Activated T-helper 1 cell treated with anti-CD3 and anti-CD28 coated beads, Interleukin-2, amount 50 U/mL, for 16 hours (primary cell): ENCODE results near the gene KLF2.
"Not testable (repeated sequence)": the region's sequence is repeated elsewhere in the genome, so short reads cannot be mapped to it uniquely, and the experiment has no call there.

Experiments
- DNase-seq, 2 donors: peaks; one replicate each; pipeline ENCODE4 v3.0.0-alpha.2; 2020; ENCODE audit warnings: low read depth in 1 of 2, low spot score in 1 of 2

Gene KLF2

DNA sequence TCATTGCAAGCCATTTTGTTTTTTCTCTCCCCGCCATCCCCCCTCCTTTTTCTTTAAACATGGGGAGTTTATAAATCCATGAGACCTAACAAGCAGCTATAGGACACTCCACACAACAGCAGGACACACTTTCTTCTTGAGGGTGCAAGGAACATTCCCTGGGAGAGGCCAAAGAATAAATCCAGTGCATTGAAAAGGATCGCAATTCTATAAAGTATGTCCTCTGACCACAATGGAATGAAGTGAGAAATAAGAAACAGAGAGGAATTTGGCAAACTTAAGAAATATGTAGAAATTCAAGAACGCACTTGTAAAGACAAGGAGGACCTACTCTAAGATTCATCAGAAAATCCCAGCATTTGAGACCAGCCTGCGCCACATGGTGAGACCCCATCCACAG, 11.9 kb downstream of the KLF2 start:
- no peak for DNase-seq

DNA sequence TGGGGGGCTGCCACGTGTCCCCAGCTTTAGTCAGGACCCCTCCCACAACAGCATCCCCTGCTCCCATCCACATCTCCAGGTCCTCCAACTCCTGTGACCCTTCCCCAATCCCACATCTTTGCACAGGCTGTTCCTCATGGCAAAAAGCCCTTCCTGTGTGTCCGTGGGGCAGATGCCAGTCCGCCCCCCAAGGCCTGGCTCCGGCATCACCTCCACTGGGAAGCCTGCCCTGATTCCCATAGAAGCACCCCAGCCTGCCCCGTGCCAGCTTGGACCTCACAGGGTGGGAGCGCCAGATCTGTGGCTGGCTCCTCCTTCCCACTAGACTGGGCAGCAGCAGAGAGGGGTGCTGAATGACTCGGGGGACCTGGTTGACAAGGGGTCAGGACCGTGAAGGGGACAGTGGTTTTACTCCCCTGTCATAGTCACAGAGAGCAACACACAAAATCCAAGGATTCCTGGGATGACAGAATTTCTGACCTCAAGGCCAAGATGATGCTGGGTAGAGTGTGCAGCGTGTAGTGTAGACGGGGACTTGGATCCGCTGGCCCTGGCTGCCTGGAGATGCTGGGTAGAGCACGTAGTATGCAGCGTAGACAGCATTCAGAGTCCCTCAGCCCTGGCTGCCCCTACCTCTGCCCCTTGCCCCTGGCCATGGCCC, 13.3 kb downstream of the KLF2 start:
- DNase-seq, result no peak

DNA sequence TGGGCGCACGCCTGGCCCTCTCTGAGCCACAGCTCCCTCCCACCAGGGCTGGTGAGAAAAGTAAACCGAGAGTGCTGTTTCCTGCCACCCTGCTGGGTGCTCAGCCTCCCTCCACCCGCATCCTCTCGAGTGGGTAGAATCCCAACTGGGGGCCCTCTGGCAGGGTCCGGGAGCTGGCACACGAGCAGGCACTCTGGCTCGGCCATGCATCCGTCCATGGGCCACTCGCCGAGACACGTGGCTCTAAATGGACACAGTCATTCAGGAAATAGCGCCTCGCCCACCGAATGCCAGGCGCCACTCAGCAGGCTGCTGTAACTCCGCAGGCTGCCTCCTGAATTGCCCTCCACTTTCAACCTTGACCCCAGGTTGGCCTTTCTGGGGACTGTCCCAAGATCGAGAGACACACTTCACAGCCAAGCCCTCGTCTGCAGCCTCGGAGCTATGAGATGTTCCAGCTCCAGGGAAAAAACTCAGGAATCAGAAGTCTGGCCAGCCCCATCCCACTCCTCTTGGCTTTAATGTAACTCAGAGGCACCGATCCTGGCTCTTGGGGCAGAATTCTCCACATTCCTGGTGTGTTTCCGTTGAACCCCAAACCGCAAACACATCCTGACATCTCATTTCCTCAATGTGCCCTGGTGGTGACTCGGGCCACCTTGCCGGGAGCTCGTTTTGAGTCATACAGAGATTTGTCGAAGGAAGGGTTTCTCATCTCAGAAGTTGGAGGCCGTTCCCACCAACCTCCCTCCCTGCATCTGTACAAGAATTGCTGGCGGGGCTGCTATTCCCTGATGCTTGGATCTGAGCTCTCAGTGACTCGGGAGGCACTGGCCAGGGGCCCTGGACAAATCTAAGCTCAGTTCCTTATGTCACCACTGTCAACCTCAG, 14.1 kb downstream of the KLF2 start:
- DNase-seq, result no peak

DNA sequence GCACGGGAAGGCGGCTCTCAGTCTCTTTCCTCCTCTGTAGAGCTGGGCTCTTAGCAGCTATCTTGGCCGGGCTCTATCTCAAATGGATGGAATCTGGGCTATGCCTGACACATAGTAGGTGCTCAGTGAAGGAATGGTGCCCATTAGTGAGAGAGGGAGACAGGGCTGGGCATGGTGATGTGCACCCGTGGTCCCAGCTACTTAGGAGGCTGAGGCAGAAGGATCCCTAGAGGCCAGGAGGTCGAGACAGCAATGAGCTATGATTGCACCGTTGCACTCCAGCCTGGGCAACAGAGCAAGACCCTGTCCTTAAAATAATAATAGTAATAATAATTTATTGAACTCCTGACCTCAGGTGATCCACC, 14.7 kb downstream of the KLF2 start:
- DNase-seq, result no peak

DNA sequence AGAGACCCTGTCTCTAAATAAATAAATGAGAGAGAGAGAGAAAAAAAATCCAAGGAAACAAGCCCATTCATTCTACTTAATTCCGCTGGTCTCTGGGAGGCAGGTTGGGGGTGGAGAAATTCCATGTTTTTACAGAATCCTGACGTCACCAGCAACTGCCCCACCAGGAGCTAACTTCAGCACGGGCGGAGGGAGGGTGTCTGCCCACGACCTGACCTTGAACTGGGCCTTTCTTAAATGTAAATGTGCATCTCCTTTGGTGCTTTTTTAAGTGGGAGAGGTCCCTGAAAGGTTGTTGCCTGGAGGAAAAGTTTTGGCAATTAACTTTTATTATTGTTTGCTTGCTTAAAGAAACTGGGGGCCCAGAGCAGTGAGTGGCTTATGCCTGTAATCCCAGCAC, 15.5 kb downstream of the KLF2 start:
- no peak for DNase-seq

DNA sequence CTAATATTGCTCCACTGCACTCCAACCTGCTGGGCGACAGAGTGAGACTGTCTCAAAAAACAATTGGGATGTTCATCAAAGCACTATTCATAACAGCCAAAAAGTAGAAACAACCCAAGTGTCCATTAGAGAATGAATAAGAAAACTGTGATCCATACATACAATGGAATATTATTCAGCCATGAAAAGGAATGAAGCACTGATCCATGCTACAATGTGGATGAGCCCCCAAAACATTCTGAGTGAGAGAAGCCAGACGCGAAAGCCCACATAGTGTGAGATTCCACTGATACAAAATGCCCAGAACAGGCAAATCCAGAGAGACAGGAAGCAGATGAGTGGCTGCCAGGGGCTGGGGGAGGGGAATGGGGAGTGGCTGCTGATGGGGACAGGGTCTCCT, 16.0 kb downstream of the KLF2 start:
- DNase-seq, result no peak

DNA sequence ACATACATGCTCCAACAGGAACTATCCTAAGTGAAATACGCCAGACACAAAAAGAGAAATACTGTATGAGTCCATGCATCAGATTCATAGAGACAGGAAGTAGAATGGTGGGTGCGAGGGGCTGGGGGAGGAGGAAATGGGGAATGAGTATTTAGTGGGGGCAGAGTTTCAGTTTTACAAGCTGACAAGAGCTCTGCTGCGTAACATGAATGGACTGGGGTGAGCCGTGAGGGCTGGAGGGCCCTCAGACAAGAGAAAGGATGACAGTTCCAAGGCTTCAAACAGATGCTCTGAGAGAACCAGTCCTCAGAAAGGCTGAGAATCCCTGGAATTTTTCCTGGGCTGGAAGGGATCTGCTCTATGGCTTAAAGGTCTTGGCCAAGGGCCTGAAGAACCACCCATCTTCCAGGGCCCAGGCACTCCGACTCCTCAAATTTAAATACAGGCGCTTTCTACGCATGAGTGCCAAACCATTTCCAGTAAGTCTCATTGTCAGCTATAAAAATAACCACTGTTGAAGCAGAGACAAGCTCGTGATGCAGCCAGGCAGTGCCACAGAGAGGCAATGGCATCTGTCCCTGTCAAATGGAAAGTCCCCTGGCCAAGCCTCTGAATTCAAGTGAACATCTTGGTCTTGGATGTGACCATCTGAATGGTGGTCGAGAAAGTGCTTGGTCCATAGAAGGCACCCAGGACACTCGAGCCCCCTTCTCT, 17.5 kb downstream of the KLF2 start:
- DNase-seq, result no peak

DNA sequence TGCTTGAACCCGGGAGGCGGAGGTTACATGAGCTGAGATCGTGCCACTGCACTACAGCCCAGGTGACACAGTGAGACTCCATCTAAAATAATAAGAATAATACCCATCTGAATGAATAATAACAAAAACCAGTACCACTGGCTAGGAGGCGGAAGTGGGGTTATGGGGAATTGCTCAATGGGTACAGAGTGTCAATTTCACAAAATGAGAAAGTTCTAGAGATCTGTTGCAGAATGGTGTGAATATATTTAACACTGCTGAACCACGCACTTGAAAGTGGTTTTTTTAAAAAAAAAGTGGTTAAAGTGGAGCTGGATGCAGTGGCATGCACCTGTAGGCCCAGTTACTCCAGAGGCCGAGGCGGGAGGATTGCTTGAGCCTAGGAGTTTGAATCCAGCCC, 18.5 kb downstream of the KLF2 start:
- no peak for DNase-seq

DNA sequence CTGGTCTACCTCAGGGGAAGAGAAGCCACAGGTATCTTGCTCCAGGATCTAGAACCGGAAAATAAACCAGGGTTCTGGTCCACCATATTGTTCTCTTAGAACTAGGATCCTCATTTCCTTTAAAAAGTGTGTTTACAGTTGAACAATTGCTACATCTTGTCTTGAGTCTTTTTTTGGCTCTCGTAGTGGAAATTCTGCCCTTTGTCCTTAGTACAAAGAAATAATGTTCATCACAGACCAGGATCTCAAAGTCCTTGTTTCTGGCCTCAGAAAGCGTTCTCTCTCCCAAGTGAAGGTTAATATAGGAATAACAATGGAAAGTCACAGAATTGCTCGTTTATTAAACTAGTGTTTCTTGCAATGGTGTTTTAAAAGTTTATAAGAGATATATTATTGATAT, 20.8 kb downstream of the KLF2 start:
- DNase-seq, result no peak

DNA sequence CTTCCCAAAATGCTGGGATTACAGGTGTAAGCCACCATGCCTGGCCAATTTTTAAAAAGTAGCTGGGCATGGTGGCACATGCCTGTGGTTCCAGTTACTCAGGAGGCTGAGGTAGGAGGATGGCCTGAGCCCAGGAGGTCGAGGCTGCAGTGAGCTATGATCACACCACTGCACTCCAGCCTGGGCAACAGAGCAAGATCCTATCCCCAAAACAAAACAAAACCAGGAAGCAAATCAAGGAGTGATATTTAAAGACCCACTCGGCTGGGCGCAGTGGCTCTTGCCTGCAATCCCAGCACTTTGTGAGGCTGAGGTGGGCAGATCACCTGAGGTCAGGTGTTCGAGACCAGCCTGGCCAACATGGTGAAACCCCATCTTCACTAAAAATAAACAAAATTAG, 22.5 kb downstream of the KLF2 start:
- not testable (repeated sequence) for DNase-seq

DNA sequence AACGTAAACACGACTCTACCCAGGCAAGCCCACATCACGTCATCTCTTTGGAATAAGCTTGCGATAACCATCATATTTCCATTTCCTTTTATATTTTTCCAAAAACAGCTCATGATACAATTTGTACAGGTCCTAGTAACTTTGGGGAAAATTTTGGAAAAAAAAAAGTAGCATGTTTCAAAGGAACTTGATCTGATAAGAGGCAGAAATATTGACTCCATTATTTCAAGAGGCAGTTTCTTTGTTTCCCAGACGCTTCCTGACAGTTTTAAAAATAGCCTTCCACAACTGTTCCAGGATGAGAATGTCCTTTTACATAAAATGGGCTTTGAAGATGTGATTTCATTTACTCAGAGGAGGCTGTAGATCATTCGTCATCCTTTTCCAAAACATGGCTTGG, 23.1 kb downstream of the KLF2 start:
- DNase-seq, result no peak

DNA sequence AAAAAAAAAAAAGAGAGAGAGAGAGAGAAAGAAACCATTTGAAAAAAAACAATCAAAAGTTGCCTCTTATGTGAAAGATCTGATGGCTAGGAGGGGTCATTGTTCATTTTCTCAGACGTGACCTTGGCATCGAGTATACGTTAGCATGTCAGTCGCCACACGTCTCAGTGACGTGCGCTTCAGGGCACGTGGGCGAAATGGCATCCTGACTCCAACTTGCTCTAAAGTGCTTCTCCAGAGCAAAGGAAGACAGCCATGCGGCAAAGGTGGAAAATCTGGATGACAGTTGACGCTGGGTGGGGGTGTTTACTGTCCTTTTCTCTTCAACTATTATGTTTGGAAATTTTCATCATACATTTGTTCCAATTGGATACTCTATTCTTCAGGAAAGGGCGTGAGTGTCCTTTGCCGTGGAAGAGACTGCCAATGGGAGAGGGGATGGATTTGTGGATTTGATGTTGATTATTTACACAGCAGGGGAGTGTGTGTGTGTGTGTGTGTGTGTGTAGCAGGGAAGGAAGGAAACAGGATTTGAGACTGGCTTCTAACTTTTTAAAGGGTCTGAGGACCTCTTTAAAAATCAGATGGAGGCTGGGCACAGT, 25.0 kb downstream of the KLF2 start:
- DNase-seq, result no peak

DNA sequence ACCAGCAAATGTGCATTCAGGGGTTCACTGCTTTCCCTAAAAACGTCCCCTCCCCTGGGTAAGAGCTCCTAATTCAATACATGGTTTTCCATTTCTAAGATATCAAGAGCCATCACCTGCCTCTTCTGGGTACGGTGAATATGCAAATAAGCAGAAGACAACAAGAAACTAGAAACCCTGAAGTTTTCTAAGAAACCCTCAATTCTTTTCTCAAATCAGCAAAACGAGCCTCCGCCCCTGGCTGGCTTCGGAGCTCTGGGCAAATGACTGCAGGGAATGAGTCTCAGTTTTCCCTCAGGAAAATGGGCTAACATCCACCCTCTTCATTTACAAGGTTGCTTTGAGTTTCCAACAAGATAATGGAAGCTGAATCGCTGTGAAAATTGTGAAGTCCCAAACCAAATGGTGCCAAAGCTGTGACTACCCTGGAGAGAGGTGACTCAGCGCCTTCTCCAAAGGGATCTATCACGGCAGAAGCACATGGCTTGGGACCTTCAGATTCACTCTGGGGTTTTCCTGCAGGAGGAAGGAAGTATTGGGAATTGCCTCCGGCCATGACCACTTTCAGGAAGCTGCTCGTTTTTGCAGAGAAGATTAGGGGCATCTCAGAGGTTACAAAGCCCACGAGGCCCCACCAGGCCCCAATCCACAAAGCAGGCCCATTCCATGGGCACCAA, 26.6 kb downstream of the KLF2 start:
- no peak for DNase-seq

DNA sequence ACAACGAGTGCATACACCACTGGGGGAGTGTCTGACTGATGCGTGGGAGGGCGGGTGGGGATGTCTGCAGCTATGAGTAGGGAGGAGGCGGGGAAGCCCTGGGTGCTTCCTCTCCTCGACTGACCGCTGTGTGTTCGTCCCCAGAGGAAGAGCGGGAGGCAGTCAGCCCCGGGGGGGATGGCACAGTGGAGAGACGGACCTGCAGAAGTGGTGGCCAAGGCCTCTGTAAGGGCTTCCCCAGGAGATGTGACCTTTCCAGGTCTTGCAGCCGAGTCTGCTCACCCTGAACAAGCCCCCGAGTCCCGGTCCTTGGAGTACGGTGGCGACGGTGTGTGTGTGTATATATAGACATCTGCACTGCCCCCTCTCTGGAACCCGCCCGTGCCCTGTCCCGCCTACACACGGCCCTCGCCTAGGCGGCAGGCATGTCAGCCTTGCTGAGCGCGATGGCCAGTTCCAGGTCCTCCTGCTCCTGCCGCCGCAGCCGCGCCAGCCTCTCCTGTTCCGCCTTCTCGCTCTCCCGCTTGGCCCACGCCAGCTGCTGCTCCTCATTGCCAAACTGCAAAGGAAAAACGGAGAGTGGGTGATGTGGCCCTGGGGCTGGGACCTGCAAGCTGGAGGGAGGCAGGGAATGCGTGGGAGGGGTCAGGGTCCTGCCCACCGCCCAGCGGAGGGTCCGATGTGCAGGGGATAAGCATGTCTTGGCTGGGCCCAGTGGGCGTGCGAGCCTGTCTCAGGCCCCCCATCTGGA, 30.8 kb downstream of the KLF2 start:
- no peak for DNase-seq

DNA sequence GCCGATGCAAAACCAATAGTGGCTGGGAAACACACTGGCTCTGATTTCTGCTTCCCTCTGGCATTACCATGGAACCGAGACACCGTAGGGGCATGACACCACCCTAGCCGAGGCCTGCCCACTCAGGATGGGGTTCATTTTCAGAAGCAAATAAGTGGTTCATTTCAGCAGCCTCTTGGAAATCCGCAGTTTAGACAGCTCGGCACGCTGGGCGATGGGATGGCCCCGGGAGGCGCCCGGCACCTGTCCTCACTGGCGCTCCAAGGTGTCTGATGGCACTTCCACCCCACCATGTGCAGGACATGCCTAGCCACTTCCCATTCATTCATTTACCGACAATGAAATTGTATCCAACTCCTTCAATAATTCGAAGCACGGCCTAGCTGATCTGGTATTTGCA, 33.8 kb downstream of the KLF2 start:
- DNase-seq, result no peak

DNA sequence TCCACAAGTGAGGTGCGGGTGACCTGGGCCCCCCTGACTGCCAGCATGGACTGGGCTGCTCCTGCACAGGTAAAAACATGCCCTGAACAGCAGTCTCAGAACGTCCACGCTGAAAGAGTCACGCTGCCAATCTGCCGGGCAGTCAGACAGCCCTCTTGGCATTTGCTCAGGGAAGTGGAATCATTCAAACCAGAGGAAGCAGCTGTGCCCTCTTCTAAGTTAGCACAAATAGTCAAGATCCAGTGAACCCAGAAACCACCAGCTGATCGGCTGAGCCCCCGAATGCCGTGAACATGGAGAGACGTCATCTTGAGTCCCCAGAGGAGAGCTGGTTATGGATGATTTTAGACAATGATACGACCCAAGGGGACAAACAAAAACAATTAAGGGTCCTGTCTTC, 34.4 kb downstream of the KLF2 start:
- no peak for DNase-seq

DNA sequence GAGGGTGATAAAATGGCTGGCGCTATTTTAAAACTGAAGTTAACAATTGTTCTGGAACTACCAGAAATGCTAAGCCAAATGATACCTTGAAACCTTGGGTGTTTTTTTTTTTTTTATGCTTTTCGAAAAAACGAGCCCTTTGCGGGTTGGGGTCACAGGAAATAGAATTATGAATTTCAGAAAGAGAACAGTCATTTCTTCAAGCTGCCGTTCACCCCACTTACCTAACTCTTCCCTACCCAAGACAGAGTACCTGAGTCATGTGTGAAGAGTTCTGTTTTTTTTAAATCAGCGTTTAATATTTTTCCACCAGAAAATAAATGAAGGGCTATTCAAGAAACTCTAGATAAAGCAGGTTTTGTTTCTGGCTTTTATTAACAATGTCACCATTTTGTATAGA, 35.3 kb downstream of the KLF2 start:
- DNase-seq, result no peak

DNA sequence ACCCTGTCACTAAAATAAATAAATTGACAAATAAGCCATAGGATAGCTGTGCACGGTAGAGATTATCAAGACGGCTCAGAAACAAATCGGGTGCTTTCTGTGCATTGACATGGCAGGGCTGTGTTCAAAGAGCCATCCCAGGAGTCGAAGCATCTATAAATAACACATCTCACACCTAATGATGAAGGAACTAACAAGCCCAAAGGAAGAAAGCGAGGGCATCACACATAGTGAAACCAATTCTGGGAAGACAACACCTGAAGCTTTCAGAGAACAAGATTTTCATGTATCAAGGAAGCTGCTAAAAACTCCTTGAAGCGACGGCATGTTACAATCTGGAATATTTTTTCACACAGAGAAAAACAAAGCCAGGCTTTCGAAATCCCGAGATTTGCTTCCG, 36.1 kb downstream of the KLF2 start:
- no peak for DNase-seq

DNA sequence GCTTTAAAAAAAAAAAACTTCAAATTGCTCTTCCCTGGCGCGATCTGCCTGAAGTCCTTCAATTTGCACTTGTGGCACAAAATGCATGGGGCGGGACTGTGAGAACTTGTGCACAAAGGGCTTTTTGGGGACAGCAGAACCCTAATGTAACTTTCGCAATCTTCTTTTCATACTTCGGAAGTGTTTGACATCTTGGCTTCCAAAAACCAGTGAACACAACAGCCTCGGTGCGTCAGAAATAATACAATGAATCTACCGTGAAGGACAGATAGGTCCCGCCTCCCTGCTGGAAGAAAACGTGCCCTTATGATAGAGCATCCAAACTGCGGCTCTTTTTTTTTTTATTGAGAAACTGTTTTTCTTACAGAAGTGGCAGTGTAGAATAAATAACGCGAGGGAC, 36.6 kb downstream of the KLF2 start:
- DNase-seq, result no peak

DNA sequence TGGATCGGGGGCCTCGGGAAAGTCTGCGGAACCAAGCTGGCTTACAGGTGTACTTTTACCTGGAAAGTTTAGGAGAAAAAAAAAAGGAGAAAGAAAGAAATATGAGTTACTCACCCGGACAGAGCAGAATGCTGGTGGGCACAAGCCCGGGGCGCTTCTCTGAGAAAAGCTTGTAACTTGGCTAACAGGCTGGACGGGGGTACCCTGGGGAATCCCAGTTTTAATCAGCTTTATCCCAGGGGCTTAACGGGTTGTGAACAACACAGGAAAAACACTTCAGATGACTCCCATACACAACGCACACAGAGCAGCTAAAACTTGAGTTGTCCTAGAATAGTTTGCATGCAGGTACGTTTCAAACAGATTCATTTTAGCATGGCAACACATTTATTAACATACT, 37.3 kb downstream of the KLF2 start:
- DNase-seq, result no peak
